GM18861 (cell line): Measurements from ENCODE around the gene SEZ6L.

Experiments used
- ATAC-seq: cut with Tn5 transposase; IDR thresholded peaks from one replicate; pipeline ENCODE4 v1.9.1; 2021; ENCODE audit not compliant: unreplicated experiment

SEZ6L gene

DNA sequence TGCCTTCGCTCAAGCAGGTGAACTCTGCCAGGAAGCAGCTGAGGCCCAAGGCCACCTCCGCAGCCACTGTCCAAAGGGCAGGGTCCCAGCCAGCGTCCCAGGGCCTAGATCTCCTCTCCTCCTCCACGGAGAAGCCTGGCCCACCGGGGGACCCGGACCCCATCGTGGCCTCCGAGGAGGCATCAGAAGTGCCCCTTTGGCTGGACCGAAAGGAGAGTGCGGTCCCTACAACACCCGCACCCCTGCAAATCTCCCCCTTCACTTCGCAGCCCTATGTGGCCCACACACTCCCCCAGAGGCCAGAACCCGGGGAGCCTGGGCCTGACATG, 123.4 kb downstream of the SEZ6L start:
- ATAC-seq = no peak

- ATAC-seq = no peak
These were observed 126.4 kb downstream of the SEZ6L start for GRCh38 chr22:26295563-26296126.

DNA sequence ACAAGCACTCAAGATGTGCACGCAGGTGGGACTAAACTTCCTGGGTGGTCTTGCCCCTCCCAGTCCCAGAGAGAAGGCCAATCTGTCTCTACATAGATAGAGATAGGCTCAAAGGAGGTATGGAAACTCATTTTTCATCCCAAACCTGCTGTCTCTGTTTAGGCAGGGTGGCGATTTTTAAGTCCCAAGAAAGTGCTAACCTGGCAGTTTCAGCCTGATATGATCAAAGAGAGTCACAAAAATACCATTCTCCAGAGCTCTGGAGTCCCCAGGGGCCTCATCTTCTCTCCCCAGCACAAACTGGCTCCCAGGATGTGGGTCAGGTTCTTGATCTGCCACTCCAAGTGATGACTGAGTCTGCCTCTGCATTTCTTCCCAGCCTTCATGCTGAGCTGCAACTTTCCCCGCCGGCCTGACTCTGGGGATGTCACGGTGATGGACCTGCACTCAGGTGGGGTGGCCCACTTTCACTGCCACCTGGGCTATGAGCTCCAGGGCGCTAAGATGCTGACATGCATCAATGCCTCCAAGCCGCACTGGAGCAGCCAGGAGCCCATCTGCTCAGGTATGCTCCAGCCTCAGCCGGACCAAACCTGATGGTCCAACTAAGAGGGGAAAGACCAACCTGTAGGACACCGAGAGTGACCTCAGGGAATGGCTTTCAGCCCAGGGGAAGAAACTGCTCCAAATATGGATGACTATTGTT, 129.5 kb downstream of the SEZ6L start:
- ATAC-seq = no peak

- no peak for ATAC-seq
These were observed 133.5 kb downstream of the SEZ6L start for GRCh38 chr22:26302726-26303125.

DNA sequence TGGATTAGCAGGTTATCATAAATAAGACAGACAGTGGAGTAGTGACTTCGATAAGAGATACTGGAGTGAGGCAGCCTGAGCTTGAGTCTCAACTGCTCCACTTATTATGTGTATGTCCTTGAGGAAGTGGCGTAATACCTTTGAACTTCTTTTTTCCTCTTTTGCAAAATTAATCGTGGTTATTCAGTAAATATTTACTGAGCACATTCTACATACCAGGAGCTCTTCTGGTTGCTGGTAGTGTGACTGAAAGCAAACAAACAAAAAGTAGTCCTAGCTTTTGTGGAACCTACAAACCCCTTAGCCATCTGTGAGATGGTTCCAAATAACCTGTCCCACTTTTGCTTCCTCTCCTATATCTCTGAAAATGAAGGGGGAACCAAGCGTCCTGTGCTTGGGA, 134.2 kb downstream of the SEZ6L start:
- ATAC-seq = no peak

DNA sequence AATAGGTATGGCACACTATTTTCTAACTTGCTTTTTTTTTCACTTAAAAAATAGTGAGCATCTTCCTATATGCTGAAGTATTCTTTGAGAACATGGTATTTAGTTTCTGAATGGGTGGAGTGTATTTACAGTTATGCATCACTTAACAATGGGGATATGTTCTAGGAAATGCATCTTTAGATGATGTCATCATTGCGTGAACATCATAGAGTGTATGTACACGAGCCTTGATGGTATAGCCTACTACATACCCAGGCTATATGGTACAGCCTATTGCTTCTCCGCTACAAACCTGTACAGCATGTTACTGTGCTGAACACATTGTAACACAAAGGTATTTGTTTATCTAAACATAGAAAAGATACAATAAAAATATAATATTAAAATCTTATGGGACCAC, 135.5 kb downstream of the SEZ6L start:
- ATAC-seq = no peak

DNA sequence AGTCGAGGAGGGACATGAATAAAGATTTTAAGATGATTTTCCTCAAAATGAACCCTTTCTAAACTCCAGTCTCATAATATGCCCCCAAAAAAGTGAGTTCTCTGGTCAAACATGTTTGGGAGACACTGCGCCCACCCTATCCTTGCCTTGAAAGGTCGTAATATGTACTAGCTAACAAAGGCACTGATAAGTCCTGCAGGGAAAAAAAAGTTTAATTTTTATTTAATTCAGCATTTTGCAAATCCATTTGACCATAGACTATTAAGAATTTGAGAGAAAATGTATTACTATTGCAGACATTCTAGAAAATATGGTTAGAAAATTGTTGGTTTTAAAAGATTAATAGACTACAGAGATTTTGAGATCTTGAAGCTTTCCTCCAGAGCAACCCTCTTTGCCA, 139.2 kb downstream of the SEZ6L start:
- no peak for ATAC-seq

- no peak for ATAC-seq
These were observed 141.4 kb downstream of the SEZ6L start for GRCh38 chr22:26310616-26311015.

DNA sequence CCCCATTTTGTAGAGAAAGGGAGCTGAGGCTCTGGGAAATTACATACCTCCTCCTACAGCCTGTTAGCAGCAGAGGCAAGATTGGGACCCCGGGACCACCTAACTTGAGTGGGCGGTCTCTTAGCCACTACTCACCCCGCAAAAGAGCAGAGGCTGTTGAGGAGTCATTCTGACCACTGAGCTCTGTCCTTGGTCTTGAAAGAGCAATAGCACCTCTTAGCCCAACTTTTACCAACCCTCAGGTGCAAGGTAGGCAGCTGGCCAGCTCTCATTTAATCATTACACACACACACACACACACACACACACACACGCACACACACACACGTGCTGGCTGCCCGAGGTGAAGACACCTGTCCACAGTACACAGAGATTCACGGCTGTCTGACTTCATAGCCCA, 144.0 kb downstream of the SEZ6L start:
- ATAC-seq = no peak

DNA sequence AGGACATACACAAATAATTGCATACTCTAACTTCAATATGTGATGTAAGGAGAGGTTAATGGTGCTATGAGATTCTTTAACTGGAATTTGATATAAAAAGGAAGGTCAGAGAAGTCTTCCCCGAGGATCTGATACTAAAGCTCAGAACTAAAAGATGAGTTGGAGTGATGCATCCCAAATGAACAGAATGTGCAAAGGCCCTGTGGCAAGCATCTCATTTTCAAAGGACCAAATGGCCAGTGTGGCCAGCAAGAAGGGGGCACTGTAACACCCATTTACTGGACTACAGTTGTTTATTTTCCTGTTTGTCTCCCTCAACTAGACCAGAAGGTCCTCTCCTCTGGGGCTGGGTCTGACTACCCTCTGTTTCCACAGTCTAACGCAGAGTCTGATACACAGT, 144.9 kb downstream of the SEZ6L start:
- no peak for ATAC-seq

GRCh38 chr22:26314656-26315055, 145.4 kb downstream of the SEZ6L start:
- no peak for ATAC-seq

DNA sequence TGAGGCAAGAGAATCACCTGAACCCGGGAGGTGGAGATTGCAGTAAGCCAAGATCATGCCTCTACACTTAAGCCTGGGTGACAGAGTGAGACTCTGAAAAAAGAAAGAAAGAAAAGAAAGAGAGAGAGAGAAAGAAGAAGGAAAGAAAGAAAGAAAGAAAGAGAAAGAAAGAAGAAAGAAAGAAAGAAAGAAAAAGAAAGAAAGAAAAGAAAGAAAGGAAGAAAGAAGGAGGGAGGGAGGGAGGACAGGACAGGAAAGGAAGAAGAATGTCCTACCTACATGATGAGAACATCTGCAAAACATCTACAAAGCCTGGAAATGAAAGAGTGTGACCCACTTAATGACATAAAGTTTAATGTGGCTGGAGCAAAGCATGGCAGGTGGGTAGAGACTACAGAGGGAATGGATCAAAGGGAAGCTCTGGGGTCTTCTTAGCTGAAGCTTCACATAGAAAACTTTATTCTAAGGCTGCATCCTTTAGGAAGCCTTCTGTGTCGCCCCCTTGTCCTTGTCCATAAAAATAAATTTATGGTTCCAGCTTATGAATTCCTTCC, 147.5 kb downstream of the SEZ6L start:
- ATAC-seq = no peak

- no peak for ATAC-seq
These were observed 149.7 kb downstream of the SEZ6L start for GRCh38 chr22:26318975-26319374.

GRCh38 chr22:26320447-26320846, 151.2 kb downstream of the SEZ6L start:
- ATAC-seq = no peak

DNA sequence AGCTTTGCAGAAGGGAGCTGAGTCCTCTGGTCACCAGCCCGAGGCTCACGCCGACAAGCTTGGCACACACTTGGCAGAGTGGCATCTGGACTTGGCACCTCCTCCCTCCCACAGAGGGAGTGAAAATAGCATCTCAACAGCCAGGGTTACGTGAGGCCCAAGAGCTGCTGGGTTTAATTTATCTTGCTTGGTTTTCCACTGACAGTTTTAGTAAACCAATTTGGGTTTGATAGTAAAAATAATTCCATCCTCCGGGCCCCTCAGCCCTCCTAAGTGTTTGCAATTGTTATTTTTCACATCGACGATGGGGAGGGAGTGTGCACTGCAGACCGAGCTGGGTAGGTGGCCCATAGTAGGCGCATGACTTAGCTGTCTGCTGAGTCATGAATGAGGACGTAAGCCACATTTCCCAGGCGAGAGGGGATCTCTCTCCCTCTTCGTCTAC, 152.2 kb downstream of the SEZ6L start:
- ATAC-seq = no peak

DNA sequence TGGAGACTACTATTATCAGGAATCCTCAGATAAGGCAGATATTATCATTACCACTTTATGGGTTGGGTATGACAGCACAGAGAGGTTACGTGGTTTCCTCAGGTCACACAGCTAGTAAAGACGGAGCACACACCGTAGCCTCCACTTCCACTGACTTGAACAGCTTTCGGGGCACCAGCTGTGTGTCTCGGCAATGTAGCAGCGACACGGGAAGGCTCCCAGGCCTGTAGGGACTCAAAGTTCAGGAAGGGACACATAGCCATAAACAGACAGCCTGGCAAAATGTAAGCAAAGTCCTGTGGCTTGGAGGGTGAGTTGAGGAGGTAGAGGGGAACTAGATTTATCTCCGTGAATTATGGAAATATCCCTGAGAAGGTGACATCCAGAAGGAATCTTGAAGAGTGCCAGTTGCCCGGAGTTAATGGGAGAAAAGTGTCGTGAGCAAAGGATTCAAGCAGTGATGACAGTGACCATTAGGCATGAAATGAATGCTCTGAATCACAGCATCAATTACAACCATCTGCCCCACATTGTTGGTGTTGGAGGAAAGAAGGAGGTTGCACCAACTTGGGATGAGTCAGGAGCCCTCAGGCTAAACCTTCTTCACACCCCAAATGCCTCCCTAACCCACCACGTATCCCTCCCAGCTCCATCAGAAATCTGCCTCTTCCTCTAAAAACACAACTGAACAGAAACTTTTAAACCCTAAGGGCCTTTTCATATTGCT, 153.1 kb downstream of the SEZ6L start:
- ATAC-seq = no peak

- ATAC-seq = no peak
These were observed 153.8 kb downstream of the SEZ6L start for GRCh38 chr22:26323013-26323412.

GRCh38 chr22:26324150-26324549, 154.9 kb downstream of the SEZ6L start:
- ATAC-seq = no peak

GRCh38 chr22:26325641-26326040, 156.4 kb downstream of the SEZ6L start:
- no peak for ATAC-seq

GRCh38 chr22:26326803-26327202, 157.5 kb downstream of the SEZ6L start:
- no peak for ATAC-seq

GRCh38 chr22:26327306-26327705, 158.0 kb downstream of the SEZ6L start:
- no peak for ATAC-seq

GRCh38 chr22:26328221-26328620, 159.0 kb downstream of the SEZ6L start:
- no peak for ATAC-seq
